GM18873 (cell line): ENCODE measurements around the gene TMEM92.

Experiments used
- ATAC-seq: cut with Tn5 transposase; IDR thresholded peaks from one replicate; pipeline ENCODE4 v1.9.1; 2021; ENCODE audit warnings: mild to moderate bottlenecking, moderate library complexity, moderate number of reproducible peaks; ENCODE audit not compliant: unreplicated experiment, low FRiP score

The TMEM92 gene

DNA sequence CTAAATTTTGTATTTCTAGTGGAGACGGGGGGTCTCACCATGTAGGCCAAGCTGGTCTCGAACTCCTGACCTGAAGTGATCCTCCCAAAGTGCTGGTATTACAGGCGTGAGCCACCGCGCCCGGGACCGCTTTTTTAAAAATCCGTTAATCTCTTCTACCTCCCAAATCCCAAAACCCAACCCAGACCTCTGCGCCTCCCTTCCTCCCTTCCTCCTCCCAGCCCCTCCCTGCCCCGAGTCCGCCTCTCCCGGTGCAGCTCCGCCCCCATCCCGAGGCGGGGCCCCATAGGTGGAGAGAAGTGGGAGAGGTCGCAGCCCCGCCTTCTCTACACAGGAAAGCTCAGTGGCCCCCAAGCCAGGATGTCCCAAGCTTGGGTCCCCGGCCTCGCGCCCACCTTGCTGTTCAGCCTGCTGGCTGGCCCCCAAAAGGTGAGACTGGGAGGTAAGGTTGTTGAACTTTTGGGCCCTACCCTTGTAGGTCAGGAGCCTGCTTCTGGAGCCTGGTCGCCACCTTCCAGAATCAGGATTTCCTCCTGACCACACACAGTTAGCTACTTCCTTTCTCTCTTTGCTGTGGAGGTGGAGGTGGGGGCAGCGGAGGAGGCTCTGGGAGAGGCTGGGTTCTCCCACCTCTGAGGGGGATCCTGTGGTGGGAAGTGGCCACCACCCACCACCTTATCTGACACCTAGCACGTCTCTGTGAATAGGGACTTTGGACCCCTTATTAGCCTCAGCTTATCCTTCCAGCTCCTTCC, at the start of gene TMEM92:
TSS of gene TMEM92 (plus strand) at position 325 of the 755 bp plus-strand sequence. CDS start at position 361, 36 bp downstream.
- ATAC-seq: no peak

DNA sequence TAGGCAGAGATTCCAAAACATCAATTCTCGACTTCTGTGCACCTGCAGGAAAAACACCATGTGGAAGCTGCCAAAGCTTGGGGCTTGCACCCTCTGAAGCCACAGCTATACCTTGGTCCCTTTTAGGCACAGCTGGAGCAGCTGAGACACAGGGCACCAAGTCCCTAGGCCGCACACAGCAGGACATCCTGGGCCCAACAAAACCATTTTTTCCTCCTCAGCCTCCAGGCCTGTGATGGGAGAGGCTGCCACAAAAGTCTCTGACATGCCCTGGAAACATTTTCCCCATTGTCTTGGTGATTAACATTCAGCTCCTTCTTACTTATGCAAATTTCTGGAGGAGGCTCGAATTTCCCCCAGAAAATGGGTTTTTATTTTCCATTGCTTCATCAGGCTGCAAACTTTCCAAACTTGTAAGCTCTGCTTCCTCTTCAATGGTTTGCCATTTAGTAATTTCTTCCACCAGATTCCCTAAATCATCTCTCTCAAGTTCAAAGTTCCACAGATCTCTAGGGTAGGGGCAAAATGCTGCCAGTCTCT, 48.5 kb upstream of the TMEM92 start:
- no peak for ATAC-seq

DNA sequence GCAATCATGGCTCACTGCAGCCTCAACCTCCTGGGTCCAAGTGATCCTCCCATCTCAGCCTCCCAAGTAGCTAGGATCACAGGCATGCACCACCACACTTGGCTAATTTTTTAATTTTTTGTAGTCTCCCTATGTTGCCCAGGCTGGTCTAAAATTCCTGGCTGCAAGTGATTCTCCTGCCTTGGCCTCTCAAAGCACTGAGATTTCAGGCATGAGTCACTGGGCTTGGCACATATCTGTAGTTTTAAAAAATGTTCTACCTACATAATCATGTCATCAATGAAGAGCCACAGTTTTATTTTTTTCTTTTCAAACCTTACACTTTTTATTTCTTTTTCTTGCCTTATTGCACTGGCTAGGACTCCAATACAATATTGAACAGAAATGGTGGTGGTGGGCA, 39.7 kb upstream of the TMEM92 start:
- no peak for ATAC-seq

DNA sequence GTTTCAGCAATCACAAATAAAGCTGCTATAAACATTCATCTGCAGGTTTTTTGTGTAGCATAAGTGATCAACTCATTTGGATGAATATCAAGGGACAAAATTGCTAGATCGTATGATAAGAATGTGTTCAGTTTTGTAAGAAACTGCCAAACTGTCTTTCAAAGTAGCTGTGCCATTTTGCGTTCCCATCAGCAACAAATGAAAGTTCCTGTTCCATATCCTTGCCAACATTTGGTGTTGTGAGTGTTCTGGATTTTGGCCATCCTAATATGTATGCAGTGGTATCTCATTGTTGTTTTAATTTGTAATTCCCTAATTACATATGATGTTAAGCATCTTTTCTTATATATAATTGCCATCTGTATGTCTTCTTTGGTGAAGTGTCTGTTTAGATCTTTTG, 36.4 kb upstream of the TMEM92 start:
- ATAC-seq: no peak

DNA sequence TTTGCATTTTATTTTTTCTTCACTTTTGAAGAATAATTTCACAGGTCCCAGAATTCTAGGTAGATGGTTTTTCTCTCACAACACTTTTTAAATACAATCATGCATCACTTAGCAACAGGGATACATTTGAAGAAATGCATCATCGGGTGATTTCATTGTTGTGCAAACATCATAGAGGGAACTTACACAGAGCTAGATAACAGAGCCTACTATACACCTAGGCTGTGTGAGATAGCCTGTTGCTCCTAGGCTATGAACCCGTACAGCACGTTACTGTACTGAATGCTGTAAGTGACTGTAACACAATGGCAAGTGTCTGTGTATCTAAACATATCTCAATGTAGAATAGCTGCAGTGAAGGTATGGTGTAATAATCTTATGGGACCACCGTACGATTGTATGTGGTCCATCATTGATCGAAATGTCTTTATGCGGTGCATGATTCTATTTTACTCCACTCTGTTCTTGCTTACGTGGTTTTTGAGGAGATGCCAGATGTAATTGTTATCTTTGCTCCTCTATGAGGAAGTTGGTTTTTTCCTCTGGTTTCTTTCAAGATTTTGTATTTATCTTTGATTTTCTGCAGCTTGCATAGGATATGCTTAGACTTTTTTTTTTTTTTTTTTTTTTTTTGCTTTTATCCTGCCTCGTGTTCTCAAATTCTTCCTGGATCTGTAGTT, 35.5 kb upstream of the TMEM92 start:
- ATAC-seq: no peak

DNA sequence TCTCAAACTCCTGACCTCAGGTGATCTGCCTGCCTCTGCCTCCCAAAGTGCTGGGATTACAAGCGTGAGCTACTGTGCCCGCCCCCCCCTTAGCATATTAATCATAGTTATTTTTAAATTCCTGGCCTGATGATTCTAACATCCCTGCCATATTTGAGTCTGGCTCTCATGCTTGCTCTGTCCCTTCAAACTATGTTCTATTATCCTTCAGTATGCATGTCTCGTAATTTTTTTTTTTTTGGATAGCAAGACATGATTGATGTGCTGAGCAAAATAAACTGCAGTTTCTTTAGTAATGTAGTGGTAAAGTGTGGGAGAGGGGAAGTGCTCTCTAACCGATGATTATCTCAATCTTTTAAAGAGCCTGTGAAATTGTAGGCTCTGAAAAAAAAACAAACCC, 34.3 kb upstream of the TMEM92 start:
- no peak for ATAC-seq

DNA sequence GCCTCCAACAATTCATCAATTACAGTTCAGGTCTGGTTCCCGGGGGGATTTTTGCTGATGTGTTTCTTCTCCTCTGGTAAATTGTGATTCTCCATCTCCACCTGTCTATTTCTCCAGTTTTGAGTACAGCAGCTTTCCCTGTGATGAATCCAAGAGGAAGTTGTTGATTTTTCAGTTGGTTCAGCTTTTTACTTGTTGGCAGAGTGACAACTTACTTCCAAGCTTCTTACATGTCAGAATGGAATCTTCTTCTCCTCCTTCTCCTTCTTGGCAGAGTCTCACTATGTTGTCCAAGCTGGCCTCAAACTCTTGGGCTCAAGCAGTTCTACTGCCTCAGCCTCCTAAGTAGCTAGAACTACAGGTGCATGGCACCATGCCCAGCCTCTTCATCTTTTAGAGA, 33.4 kb upstream of the TMEM92 start:
- no peak for ATAC-seq

DNA sequence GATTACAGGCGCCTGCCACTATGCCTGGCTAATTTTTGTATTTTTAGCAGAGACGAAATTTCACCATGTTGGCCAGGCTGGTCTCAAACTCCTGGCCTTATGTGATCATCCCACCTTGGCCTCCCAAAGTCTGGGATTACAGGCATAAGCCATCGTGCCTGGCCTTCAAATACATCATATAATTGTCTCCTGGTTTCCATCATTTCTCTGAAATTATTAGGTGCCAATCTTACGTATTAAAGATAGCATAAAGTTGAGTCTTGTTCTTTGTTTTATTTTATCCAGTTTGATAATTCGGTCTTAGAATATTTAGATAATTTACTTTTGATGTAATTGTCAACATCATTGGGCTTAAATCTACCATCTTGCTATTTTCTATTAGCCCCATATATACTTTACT, 32.8 kb upstream of the TMEM92 start:
- no peak for ATAC-seq

DNA sequence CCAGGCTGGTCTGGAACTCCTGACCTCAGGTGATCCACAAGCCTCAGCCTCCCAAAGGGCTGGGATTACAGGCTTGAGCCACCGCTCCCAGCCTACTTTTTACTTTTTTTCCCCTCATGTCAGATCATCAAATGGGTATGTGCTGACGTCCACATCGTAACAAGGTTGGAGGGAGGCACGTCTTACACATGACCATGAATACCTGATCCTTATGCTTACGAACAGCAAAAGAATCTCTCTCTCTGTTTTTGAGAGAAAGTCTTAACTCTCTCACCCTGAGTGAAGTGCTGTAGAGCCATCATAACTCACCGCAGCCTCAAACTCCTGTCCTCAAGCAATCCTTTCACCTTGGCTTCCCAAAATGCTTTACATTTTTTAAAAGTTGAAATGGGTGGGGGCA, 29.5 kb upstream of the TMEM92 start:
- ATAC-seq: no peak

DNA sequence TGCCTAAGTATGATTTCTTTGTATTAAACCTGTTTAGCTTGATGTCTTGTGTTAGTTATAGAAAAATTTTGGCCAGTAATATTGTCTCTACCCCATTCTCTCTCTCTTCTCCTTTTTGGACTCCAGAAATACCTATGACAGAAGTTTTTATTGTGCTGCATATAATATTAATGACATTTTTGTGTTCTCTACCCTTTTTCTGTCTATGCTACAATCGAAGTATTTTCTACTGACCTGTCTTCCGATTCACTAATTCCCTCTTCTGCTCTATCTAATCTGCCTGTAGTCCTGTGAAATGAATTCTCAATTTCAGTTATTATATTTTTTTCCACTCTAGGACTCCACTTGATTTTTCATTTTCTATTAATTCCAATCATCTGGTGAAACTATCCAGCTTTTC, 26.0 kb upstream of the TMEM92 start:
- no peak for ATAC-seq

DNA sequence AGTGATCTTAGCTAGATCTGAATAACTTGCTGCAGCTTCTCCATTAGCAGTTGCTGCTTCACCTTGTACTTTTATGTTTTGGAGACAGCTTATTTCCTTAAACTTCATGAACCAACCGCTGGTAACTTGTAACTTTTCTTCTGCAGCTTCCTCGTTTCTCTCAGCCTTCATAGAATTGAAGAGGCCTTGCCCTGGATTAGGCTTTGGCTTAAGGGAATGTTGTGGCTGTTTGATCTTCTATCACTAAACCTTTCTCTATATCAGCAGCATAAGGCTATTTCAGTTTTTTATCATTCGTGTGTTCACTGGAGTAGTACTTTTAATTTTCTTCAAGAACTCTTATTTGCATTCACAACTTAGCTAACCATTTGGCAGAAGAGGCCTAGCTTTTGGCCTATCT, 21.5 kb upstream of the TMEM92 start:
- ATAC-seq: no peak

DNA sequence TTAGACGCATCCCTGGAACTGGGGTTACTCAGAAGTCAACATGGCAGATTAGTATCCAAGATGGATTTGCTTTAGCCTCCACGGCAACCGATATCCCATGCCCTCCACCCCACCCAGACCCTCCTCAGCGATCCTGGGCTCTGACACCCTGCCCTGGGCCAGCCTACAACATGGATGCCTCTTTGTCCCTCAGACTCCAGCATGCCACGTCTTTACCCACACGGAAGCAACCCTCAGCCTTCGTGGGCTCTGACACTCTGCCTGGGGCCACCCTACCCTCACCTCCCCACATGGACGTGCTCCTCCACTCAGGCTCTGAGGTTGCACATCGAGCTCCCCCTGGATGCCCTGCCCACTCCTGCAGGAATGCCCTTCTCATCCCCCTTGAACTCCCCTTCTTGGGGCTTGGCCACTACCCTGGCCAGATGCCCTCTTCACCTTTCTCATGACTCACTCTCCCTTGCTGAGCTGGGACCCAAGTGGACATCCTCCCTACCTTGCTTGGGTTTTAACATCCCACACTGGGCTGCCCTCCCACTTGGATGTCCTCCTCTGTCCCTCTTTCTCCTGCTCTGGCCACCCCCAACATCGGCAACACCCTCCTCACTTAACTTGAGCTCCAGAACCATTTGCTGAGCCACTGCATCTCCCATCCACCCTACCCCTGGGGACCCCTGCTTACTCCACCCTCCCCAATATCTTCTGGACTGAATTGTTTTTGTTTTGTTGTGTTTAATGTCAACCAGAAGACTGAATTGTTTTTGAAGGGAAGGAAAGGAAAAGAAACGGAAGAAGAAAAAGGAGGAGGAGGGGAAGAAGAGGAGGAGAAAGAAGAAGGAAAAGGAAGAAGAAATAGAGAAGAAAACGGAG, 18.3 kb upstream of the TMEM92 start:
- ATAC-seq: no peak

DNA sequence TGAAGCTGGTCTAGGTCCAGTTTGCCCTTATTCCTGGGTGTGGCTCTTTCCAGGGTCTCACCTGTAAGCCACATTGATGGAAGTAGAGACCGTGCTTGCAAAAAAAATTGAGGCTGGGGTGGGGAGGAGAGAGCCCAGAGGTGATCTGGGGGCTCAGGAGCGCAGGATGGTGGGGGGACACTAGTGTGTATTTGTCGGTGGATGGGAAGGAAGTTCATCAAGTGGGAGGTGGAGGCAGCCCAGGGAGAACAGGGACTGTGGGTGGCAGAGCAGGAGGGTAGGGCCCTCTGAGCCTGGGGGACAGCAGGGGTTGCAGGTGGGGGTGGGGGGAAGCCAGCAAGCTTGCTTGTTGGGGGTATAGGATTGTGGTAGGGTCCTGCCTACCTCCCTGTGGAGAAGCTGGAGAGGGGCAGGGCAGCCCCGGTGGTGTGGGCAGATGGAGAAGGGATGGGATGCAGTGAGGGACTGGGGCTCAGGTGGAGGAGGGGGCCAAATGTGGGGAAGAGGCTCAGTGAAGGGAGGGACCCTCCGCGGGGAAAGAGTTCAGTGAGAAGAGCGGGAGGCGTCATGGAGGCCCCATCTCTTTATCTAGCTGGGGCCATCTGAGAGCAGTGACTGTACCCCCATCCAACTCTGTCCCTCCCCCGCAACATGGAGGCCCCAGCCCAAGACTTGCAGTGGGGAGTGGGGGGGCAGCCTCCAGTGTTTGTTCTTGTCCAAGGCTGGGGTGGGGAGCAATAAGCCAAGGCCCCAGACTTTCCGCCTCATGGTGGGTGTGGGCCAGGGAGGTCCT, 17.2 kb upstream of the TMEM92 start:
- ATAC-seq: no peak

DNA sequence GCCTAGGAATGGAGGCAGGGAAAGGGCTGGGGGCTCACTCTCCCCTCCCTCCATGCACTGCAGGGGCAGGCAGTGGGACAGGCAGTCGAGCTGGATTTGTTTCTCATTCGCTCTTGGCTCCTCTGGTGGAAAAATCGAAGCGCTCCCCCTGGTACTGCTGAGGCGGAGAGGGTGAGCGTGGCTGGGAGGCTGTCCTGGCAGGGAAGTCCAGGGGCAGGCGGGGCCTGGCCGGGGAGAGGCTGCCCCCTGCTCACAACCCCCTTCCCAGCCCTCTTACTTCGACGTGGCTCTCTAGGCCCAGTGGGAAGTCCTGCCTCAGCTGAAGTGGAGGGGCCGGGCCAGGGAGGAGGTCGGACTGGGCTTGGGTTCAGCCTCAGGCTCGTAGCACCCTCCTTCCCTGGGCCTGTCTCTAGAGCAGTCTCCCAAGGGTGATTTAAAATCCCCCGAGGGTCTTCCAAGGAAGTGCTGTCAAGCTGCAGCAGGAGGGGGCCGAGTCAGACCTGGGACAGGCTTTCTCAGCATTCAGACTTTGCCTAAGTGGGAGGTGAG, 16.5 kb upstream of the TMEM92 start:
- ATAC-seq: no peak

DNA sequence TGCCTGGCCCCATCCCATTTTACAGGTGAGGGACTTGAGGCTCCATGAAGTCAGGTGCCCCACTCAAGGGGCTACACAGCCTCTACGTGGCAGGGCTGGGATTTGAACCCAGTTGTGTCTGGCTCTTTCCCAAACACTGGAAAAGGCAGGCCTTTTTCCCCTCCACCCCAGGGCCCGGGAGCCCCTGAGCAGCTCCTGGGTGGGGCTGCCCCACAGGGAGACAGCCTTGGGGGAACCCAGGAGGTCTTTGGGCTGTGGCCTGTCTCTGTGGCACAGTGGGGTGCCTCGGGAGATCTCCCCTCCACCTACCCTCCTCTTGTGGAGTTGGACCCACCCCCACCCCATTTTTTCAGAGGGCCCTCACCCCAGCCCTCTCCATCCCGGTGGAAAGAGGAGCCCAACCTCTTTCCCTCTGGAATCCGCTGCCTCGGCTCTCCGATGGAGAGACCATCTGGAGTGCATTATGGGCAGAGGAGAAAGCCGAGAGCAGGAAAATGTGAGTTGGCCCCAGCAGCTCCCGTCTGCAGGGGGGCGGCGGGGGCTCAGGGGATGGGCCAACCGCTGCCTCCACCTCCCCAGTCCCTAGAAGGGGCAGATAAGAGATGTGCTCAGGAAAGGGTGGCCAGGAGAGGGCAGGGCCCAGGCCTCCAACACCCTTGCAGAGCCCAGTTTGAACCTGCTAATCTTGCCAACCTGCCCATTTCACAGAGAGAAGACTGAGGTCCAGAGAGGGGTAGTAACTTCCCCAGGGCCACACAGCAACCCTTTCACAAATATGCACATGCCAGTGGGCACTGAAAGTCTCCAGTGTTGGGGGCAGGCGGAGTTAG, 15.4 kb upstream of the TMEM92 start:
- ATAC-seq: no peak

DNA sequence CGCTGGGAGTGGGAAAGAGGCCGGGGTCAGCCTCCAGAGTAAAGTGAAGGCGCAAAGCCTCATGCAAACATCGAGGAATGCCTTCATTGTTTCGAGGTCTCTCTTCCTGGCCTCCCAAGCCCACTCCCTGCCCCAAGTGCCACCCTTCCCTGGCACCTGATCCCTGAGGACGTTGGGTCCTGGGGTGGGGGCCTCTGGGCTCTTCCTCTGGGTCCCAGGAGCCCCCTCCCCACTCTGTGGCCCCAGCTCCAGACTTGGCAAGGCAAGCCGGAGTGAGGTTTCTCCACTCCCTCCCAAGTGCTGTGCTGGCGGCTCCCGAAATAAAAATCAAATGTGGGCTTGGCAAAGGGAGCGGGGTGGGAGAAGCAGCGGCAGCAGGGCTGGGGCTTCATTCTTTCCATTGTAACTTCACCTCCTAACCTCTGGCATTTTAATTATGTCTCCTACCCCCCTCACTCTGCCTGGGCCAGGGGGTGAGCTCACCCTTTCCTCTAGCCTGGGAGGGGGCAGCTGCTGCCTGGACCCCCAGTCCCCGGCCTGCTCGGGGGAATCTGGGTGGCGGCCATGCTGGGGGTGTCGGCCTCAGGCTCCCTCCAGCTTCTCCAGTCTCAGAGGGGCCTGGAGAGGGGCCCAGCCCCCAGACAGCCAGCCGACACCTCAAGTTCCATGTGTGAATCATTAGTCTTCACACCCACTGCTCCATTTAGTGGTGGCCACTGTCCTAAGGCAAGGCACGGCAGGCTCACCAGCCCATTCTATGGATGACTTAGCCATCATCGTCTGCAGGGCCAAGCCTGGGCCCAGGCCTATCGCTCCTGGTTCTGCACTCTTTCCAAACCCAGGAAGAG, 14.6 kb upstream of the TMEM92 start:
- ATAC-seq: no peak

DNA sequence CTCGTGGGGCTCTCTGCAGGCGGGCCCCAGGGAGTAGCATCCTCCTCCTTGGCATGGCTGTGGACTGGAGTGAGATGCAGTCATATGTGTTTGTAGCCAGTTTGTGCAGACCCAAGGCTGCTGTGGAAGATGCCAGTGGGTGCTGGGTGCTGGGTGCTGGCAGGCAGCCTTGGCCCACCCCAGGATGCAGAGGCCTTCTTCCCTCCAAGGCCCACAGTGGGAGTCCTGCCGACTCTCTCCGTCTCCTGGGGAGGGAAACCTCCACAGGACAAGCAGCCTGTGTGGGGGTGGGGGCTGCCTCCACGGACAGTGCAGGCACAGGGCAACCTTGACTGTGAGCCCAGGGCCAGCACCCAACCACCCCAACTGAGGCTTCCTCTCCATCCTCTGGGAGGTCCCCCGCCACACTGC, 13.8 kb upstream of the TMEM92 start:
- no peak for ATAC-seq
